Muscle of arm (tissue), 12 donors: ENCODE measurements around the gene ADAM33. TPM values are rescaled to one million over a fixed set of nuclear protein-coding genes. Genes with fewer than 3 reads are reported as not detected.

Experiments used
- DNase-seq: peaks from one replicate; pipeline ENCODE4 v3.0.0-alpha.2; 2013
- polyA plus RNA-seq, 12 donors: library from polyadenylated mRNA; unstranded; fragments of 120-200 nt; gene quantifications; one replicate each; pipeline ENCODE4 v1.2.1, GENCODE V29; 2013; ENCODE audit not compliant: insufficient read length in 12 of 12

Gene ADAM33
- polyA plus RNA-seq, 12 donors: 34.7 to 99.4 (median 59.6) TPM; not detected in 1

DNA sequence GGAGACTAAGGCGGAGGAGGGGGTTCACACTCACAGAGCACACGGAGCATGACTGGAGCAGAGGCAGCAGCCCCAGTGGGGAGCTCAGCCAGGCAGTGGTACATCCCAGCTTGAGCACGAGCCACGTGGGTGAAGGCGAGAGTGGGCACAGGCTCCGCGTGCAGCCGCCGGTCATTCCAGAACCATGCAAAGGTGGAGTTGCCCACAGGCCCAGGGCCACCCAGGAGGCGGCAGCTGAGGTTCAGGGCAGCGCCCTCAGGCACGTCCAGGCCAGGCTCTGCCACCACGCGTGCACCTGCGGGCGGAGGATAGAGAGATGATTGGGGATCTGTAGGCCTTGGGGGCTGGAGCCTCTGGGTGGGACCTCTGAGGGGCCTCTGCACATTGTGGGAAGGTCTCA, 9.5 kb upstream of the ADAM33 start:
- DNase-seq: no peak

DNA sequence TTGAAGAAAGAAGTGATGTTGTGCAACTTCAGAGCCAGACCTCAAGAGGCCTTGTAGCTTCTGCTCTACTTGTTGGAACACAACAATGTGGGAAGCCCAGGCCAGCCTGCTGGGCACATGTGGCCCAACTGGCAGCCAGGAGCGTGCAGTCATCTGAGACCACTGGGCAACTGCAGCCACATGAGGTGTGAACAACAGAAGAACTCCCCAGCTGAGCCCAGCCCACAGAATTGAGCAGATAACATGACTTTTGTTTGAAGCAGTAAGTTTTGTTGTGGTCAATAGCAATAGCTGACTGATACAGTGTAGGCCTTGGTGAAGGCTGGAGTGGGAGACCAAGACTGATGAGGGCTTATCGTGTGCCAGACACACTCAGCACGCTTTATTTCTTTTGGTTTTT, 8.6 kb upstream of the ADAM33 start:
- no peak for DNase-seq

DNA sequence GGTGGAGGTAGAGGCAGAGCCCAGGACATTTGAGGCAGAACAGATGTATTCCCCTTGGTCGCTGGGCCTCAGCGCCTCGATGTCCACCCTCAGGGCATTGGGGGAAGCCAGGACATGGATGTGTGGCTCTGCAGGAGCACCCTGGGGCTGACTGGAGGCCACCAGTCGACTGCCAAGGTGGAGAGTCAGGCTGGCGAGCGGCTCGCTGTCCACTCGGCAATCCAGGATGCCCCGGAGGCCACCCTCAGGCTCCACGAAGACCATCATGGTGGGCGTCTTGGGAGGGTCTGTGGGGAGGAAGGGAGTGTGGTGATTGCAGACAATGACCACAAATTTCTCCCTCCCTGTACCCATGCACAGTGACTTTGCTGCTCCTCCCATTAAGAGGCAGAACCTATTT, 8.2 kb upstream of the ADAM33 start:
- no peak for DNase-seq

DNA sequence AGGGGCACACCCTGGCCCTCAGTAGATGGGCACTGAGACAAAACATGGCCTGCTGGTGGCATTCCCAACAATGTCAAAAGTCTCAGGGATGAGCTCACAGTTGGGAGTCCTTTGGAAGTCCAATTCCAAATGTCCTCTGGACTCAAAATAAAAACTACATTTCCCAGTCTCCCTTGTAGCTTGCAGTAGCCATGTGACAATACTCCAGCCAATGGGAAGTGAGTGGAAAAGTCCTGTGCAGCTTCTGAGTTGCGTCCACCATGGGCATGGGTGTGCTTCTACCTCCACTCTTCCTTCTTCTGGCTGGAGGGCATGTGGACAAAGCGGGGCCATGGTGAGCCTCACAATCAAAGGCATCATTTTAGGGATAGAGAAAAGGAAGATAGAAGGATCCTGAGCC, 5.8 kb upstream of the ADAM33 start:
- DNase-seq: peak; percentile 71

DNA sequence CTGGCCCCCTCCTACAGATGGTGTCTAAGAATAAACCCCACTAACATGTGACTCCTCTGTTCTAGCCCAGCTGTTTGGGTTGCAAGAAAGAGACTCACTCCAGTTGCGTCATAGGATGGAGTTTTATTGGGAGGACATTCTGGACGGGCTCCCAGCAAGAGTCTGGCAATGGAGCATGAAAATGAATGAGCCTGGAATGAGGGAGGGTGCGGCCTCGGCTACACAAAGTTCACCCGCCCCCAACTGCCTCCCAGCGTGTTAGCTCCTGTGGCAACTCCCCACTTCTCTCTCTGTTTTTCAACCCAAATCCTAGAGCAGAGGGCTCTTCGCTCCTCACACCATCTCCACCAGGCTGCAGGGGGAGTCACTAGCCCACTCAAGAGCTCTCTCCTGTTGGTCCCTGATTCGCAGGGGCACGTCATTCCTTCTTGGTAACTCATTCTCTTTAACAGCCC, 5.1 kb upstream of the ADAM33 start:
- DNase-seq: peak; percentile 95

DNA sequence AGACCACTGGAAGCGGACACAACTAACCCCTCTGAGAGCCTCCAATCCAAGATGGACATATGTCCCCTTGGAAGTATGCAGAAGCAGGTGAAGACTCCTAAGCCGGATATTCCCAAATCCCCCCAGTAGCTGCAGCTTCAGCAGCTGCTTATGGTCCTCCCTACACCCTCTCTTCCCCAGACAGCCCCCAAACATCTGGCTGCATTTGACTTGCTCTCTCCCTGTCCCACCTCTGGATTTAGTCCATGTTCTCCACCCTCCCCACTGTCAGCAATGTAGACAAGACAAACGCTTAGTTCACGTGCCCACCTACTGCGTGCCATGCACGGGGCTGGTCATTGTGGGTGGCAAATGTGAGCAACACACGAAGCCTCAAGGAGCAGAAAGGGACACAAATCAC, 4.6 kb upstream of the ADAM33 start:
- DNase-seq: no peak

DNA sequence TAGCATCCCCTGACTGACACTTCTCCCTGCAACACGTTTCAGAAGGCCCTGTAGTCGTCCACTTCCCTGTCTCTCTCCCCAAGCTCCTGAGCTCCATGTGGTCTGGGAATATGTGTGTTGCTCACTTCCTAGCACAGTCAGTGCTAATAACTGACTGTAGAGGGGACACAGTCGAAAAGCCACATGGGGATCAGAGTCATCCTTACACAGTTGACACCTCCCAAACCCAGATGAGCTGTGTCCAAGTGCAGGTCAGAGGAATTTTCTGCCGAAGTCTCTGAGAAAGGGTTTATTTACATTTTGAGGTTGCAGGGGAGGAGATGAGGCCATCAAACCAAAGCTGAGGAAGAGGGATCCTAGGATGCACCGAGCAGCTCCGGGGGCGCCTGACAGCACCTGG, 3.5 kb upstream of the ADAM33 start:
- no peak for DNase-seq

DNA sequence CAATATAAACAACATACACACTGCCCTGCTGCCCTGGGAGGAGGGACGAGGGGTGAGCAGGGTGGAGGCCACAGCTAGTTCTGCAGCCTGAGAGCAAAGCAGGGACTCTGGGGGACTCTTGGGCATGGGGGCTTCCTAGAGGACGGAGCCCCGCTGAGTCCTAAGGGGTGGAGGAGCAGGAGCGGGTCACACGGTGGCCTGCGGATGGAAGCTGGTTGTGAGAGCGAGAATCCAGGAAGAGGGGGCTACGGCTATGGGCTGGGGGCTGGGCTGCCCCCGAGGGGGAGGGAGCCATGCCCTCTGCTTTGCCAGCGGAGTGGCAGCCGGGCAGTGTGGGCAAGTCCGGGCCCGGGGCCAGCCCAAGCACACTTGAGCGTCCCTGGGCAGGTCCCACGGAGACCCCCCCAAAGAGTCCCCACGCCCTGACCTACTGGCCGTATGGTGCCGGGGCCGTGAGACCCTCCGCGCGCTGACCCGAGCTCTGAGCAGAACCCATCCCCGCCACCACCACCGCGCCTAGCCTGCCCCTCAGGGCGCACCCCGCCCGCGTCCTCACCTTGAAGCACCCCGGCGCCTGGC, 369 bp downstream of the ADAM33 start:
- DNase-seq: no peak

DNA sequence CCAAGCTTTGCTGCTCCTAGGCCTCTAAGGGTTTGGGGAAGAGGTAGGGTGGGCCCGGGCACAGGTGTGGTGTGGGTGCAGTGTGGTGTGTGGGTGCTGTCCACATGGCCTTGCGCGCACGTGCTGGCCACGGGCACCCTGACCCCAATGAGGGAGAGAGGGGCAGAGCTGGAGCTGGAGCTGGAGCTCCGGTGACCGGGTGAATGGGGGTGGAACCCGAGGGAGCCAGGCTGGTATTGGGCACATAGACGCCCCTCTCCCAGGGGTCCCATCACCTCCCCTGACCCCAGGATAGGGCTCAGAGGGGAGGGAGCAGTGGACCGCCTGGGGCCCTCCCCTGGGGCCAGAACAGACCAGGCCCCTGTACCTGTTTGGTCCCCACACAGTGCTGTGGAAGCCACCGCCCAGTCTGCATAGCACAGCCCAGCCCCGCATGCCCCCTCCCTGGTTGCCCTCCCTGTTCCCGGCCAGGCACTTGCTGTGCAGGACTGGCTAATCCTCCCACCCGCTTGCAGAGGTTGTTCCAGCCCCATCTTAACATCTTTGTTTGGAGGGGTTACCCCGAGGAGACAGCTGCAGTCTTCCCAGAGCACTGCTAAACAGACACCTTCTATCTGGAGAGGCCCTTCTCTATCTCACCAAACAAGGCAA, 984 bp downstream of the ADAM33 start:
- DNase-seq: no peak

DNA sequence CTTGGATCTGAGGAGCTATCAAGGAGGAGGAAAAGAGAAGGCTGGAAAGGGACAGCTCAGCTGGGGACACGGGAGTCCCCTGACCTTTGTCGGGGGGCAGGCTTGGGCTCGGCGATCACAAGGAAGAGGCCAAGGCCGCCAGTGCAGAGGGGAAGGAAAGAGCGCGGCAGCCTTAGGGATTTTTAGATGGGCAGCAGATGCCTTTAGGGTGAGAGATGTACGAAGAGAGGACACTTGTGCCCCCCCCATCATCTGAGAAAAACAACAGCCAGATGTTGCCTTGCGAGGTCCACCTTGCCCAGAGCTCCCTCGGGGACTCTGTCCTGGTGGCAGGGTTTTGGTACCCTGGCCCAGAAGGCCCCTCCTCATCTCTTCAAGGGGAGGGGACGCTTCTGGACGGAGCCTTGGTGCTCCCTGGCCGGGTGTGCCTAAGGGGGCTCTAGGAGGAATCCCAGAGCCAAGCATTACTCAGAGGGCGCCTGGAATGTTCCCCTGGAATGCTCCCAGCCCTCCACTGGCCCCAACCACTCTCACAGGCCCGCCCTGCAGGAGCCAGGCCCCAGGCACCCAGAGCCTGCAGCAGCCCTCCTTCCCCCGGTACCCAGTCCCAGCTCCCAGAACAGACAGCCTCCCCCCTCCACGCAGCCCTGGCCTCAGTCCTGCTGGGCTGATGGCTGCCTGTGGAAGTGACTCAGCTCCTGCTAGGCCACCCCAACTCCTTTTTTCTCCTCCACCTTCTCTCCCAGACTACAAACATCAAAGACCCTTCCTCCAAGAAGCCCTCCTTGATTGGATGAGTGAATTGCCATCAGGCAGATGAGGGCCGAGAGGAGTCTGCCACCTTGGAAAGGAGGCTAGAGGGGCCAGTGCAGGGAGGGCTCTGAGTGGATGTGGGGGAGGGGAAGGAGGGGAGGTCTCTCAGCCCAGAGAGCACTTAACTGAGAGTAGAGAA, 1.8 kb downstream of the ADAM33 start:
- no peak for DNase-seq

DNA sequence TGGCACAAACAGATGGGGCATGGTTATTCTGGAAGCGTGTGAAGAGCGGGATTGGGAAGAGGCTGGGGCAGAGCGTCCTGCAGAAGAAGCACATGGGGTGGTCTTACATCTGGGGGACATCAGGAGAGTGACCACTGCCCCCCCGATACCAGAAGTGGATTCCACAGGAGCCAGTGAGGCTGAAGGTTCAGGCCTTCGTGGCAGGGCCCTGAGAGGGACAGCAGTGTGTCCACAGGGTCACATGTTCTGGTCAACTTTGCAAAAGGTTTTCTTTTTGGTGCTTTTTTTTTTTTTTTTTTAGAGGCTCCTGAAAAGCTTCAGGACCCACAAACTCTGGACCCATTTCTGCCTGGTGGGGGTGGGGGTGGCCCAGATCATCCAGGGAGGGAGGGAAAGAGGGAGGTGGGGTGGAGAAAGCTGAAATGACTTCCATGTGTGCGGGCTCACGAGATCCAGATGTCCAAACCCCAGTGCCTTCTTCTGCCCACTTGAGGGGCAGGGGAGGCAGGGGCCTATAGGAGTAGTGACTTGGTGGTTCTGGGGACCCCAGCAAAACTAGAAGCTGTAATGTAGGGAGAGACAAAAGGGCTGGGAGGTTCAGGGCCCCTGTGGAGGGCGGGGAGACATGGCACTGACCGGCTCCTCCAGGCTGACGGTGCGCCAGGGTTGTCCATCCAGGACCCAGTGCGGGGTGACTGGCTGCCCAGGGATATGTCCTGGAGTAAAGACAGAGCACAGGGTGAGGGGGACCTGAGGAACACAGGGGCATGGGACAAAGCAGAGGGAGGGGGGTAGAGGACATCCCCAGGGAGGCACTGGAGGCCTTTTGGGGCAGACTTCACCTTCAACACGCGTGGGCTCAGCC, 2.7 kb downstream of the ADAM33 start:
- no peak for DNase-seq

DNA sequence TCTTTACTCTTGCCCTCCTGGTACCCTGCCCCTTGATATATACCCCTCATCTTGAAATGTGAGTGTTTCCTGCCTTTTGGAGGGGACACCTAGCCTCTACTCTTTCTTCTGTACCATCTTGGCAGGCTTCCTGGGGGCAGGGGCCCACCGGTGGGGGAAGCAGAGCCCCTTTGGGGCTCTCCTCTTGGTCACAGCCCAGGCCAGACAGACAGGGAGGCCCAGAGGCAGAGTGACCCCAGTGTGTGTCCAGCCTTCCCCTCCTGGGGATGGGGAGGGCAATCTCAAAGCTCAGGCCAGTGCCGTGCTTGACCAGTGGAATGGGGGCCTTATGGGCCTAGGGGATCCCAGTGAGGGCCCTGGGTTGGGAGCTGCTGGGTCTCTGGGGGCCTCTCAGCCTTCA, 3.6 kb downstream of the ADAM33 start:
- no peak for DNase-seq

DNA sequence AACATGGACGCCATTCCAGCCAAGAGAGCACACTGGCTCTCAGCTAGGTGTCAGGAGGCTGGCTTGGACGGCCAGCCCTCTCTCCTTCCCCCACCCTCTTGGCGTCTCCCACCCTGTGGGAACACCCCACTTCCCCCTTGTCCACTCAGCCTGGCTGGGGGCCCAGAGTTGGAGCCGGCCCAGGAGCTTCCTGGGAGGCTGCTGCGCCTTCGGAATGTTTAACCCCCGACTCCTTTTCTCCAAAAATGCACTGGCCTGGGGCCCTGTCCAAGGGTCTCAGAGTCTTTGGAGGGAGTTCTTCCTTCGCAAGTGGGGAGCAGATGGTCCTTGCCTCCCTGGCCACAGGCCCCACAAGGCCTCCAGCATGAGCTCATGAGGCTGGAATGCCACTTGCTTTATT, 4.1 kb downstream of the ADAM33 start:
- peak; percentile 74 for DNase-seq

DNA sequence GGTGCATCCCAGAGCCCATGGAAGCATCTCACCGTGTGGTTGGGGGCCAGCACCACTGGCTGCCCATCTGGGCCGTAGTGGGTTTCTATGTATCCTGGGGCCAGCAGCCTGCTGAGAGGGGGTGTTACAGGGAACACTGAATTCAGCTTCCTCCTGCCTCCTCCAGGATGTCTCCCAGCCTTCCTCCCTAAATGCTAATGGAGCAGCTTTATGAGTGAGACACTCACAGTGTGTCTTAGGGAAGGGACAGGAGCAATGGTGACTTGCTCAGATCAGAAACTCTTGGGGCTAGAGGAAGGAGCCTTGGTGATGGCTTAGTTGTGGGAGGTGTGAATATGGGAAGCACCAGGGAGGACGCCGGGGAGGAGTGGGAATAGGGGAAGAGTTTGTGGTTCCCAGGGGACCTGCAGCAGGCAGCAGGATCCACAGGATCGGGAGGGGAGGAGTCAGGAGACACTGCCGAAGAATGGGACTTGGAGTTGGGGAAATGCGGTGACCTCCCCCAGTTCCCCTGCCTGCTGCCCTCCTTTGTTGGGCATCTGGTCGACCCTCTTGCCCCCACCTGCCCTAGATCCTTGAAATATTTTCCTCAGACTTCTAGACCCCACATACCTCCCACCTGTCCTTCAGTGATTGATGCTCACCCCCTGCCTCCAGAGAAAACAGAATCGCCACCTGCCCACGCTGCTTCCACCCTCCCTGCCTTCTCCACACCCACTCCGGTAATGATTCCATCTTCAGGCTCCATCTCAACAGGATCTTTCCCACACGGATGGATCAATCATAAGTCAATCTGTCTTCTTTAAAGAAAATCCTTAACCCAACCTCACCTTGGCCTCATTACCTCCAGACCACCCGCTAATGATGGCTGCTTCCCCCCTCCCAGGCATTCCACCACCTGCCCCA, 6.6 kb downstream of the ADAM33 start:
- no peak for DNase-seq

DNA sequence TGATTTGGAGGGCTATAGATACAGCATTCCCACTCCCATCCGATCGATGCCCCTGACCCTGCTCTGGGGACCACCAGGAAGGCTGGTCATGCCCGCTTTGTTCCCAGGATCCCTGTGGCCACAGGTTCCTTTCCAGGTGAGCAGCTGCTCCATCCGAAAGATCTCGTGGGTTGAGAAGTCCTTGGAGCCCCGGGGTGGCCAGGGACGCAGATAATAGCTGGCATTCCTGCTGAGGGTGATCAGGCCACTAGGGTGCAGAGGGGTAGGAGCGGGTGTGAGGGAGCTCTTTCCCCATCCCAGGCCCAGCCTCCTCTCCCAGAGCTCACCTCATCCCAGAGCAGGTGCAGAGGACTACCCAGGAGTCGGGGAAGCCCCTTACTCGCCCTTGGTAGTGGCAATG, 7.4 kb downstream of the ADAM33 start:
- DNase-seq: no peak

DNA sequence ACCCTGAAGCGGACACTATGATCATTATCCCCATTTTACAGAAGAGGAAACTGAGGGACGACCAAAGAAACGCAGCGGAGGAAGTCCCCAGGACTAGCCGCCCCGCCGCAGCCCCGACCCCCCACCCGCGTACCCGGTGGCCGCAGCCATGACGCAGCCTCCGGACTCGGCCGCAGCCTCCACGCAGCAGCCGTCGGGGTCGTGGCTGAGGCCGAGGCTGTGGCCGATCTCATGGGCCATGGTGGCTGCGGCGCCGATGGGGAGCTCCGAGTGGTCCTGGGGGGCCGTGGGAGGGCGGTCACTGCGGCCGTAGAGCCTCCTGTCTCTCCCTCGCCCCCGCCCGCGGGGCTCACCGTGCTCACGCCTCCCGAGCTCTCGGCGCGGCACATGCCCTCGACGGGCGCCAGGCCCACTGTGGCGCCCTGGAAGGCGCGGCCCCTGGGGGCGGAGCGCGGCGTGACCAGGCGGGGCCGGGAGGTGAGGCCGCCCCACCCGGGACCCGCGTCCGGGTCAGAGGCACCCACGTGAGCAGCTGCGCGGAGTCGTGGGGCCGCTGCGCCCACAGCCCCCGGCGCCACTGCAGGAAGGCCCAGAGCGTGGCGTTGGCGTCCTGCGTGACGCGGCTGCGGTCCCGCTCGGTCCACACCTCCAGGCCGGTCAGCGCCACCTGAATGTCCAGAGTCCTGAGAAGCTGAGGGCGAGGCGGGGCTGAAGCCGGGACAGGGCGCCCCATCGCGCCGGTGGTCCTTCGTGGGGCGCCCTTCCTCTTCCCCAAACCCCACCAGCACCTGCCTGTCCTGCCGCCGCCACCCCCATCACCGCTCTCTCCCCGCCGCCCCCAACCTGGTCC, 8.4 kb downstream of the ADAM33 start:
- DNase-seq: no peak

DNA sequence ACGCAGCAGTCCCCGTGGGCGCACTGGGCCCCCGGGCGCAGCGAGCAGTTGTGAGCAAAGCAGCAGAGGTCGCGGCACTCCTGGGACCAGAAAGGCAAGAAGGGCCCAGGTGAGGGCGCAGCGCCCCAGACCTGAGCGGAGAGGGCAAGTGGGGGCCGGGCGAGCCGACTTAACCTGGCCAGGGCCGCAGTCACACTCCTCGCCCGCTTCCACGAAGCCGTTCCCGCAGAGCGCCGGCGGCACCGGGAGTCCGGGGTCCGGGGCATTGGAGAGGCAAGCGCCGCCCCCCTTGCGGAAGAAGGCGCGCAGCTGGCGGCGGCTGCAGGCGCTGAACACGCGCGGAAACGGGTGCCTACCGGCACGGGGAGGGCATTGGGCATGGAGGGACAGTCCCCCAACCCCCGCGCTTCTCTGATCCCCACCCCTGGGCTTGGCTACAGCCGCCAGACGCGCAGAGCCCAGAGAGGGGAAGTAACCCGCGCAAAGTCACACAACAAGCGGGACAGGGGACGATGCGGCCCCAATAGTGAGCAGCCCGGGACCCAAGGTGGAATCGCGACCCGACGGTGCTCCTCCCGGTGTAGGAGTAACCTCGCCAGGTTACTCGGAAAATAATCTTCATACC, 9.2 kb downstream of the ADAM33 start:
- DNase-seq: no peak

DNA sequence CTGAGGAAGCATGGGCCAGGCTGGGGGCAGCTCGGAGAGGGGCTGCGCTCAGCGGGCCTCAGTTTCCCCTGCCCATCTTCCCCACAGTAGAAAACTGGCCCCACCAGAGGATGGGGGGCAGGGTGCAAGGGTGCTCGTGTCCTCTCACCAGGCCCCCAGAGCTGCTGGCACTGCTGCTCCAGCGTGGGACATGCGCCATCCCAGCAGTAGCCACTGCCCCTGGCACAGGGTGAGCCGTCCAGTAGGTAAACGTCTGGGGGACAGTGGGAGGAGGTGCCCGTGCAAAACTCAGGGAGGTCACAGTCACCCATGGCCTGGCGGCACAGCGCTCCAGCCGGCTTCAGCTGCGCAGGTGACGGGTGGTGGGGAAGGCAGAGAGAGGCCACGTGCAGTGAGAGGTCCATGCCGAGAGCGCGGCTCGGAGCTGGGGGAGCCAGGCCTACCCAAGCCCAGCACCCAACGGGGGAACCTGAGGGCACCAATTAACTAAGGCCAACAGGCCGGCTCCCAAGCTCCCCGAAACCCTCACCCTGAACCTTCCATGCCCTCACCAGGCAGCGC, 9.7 kb downstream of the ADAM33 start:
- no peak for DNase-seq

DNA sequence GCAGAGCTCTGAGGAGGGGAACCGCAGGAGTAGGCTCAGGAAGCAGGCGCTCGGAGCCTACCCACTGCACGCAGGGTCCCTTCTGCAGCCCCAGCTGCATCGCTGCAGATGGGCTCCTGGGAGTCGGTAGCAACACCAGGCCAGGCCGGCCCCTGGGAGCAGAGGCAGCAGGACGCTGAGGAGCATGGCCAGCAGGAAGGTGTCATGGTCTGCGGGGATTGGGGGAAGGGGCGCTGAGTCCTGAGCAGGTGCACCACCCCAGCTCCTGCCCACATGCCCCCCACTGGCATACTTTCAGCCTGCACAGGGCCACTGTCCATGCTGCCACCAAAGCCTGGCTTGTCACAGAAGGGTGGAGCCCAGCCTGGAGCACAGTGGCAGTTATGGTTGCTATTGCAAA, 10.9 kb downstream of the ADAM33 start:
- DNase-seq: no peak
